ENCODE data around the gene ERMAP. TPM values are rescaled to one million over a fixed set of nuclear protein-coding genes. Genes with fewer than 3 reads are reported as not detected.

ERMAP gene
- total and polyA plus RNA-seq, 3 donors from 2014 or later, result 10.6 to 14.0 (median 11.7) TPM

DNA sequence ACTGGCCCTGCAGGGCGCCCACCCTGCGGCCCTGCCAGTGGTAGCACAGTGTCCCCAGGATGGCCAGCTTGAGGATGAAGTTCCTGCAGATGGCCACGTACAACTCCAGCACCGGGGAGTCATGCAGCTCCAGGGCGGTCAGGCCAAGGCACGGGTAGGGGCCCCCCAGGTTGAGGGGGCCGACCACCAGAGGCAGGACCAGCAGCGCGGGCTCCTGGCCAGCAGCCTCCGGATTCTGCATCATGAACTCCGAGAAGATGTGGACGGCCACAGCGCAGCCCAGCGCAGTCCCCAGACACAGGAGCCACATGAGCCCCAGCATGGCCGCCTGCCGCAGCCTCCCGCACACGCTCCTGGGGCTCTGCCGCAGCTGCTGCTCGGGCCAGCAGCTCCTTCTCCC is 70.4 kb downstream of the ERMAP start:
- Histone ChIP-seq H3K27ac (no peak overlapping the region), H3K27me3 (no peaks in the 10 kb centered on the region), H3K4me1 (no peaks in the 10 kb centered on the region), H3K36me3 (ENCODE audit: low read depth, missing control alignments) (no peaks in the 10 kb centered on the region), H3K9me3 (no peaks in the 10 kb centered on the region), H3K4me3 (peak overlapping the region in 1 of 2 donors; percentile 14)
- TF ChIP-seq, protein P1, sequence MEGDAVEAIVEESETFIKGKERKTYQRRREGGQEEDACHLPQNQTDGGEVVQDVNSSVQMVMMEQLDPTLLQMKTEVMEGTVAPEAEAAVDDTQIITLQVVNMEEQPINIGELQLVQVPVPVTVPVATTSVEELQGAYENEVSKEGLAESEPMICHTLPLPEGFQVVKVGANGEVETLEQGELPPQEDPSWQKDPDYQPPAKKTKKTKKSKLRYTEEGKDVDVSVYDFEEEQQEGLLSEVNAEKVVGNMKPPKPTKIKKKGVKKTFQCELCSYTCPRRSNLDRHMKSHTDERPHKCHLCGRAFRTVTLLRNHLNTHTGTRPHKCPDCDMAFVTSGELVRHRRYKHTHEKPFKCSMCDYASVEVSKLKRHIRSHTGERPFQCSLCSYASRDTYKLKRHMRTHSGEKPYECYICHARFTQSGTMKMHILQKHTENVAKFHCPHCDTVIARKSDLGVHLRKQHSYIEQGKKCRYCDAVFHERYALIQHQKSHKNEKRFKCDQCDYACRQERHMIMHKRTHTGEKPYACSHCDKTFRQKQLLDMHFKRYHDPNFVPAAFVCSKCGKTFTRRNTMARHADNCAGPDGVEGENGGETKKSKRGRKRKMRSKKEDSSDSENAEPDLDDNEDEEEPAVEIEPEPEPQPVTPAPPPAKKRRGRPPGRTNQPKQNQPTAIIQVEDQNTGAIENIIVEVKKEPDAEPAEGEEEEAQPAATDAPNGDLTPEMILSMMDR (IDR thresholded peaks at IDR 0.05), result no peak
- TF ChIP-seq POLR2A (IDR thresholded peaks at IDR 0.05), result no peak
- 72 to 83% methylated on average over 5 to 20 of the region's 20 CpGs for WGBS, 2 donors
- no peak for DNase-seq
- intact Hi-C loops (cut with DNase I; ENCODE audit: low total_unique reads), result no loop called here

DNA sequence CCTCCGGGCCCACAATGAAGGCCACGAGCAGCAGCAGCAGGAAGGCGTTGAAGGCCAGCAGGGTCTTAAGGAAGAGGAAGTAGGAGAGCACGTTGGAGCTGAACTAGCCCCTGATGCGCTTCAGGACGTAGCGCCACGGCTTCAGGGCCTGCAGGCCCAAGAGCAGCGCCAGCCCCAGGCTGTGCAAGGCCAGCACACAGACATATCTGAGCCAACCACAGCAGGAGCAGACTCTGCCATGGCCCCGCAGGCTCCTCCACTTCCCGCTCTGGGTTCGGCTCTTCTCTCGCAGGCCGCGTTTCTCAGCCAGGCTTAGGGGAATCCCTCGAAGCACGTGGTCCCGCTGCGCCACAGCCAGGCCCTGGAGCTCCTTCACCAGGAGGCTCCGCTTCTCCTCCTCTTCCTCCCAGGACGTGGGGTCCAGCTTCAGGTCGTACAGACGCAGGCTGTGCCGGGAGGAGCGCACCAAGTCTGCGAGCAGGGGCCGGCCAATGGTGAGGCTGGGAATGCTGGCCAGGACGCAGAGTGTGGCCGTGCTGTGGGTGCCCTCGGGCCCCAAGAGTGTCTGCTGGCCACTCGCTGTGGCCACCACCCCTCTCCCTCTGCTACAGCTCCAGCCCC is 71.2 kb downstream of the ERMAP start:
- no peaks in the 10 kb centered on the region for H3K9me3 ChIP-seq
- DNase-seq, result no peak
- H3K4me3 ChIP-seq, result peak overlapping the region in 1 of 2 donors; percentile 14
- H3K27ac ChIP-seq, result no peak overlapping the region
- intact Hi-C loops (cut with DNase I; ENCODE audit: low total_unique reads), result no loop called here
- TF ChIP-seq POLR2A (IDR thresholded peaks at IDR 0.05), result no peak
- TF ChIP-seq, protein P1 (IDR thresholded peaks at IDR 0.05), result no peak
- no peaks in the 10 kb centered on the region for H3K36me3 ChIP-seq (ENCODE audit: low read depth, missing control alignments)
- no peaks in the 10 kb centered on the region for H3K27me3 ChIP-seq
- WGBS, 2 donors, result 64 to 69% methylated on average over 14 to 31 of the region's 31 CpGs
- H3K4me1 ChIP-seq, result no peaks in the 10 kb centered on the region

DNA sequence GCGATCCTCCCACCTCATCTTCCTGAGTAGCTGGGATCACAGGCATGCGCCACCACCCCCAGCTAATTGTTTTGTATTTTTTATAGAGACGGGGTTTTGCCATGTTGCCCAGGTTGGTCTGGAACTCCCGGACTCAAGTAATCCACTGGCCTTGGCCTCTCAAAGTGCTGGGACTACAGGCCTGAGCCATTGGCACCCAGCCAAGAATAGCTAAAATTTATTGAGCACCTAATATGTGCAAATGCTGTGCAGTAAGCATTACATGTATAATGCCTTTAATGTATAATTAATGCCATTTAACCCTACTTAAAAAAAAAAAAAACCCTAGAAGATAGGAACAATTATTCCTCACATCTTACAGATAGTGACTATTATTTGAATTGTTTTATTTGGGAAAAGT is 72.3 kb downstream of the ERMAP start:
- intact Hi-C loops (cut with DNase I; ENCODE audit: low total_unique reads), result no loop called here
- no peaks in the 10 kb centered on the region for H3K4me1 ChIP-seq
- no peak for DNase-seq
- H3K36me3 ChIP-seq (ENCODE audit: low read depth, missing control alignments), result no peaks in the 10 kb centered on the region
- no peaks in the 10 kb centered on the region for H3K27me3 ChIP-seq
- no peak overlapping the region for H3K27ac ChIP-seq
- 72 to 82% methylated on average over 4 of the region's 4 CpGs for WGBS, 2 donors
- no peak overlapping the region for H3K4me3 ChIP-seq
- TF ChIP-seq POLR2A (IDR thresholded peaks at IDR 0.05), result no peak
- TF ChIP-seq, protein P1 (IDR thresholded peaks at IDR 0.05), result no peak
- no peaks in the 10 kb centered on the region for H3K9me3 ChIP-seq

DNA sequence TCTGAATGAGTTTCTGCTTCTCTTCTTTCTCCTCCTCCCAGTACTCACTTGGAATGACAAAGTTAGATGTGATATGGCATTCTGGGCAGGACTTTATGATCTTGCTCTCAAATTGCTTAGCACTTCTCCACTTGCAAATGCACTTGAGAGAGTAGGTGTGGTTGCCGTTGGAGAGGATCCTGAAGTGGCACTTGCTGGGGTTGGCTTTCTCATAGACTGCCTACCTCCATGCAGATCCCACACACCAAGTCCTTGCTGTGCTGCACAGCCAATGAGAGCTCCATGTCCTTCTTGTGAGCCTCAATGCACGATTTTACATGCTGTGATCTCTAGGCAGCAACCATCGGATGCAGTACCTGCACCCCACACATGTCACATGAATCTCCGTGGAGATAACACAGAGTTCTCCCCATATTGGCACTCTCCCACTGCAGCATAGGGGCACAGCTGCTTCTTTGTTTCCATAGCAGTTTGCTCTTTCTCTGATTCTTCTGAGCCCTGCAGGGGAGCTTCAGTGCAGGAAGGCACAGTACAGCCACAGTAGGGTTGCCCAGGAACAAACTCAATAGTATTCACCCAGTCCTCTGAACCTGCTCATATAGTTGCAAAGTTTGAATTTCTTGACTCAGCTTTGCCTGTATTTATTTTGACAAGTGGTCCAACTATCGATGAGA is 74.7 kb downstream of the ERMAP start:
- H3K27me3 ChIP-seq, result no peaks in the 10 kb centered on the region
- intact Hi-C loops (cut with DNase I; ENCODE audit: low total_unique reads), result no loop called here
- TF ChIP-seq, protein P1 (IDR thresholded peaks at IDR 0.05), result no peak
- no peak for TF ChIP-seq POLR2A (IDR thresholded peaks at IDR 0.05)
- H3K27ac ChIP-seq, result no peak overlapping the region
- WGBS, 2 donors, result 52 to 64% methylated on average over 5 of the region's 5 CpGs
- DNase-seq, result no peak
- H3K36me3 ChIP-seq (ENCODE audit: low read depth, missing control alignments), result no peaks in the 10 kb centered on the region
- H3K4me3 ChIP-seq, result no peak overlapping the region
- no peaks in the 10 kb centered on the region for H3K9me3 ChIP-seq
- H3K4me1 ChIP-seq, result no peaks in the 10 kb centered on the region

Other genes with a start within 250 kb of the ERMAP start
- 10 to 100 TPM; 38.7 to 40.0 TPM for gene PPIH, start 158.7 kb upstream of the ERMAP start, total RNA-seq
- gene PPIH, start 158.7 kb upstream of the ERMAP start, polyA plus RNA-seq (ENCODE audit: insufficient read depth, low read depth, low replicate concordance), result 39.6 TPM
- 100 to 1,000 TPM; 798 to 982 TPM for gene YBX1, start 134.7 kb upstream of the ERMAP start, total RNA-seq
- gene YBX1, start 134.7 kb upstream of the ERMAP start, polyA plus RNA-seq (ENCODE audit: insufficient read depth, low read depth, low replicate concordance), result 2,470 TPM
- under 1 TPM; 0.19 to 0.24 TPM for gene CLDN19, start 76.9 kb upstream of the ERMAP start, total RNA-seq
- gene CLDN19, start 76.9 kb upstream of the ERMAP start, polyA plus RNA-seq (ENCODE audit: insufficient read depth, low read depth, low replicate concordance), result 0.12 TPM
- 10 to 100 TPM; 66.1 to 73.8 TPM for gene P3H1, start 50.1 kb upstream of the ERMAP start, total RNA-seq
- 60.8 TPM for gene P3H1, start 50.1 kb upstream of the ERMAP start, polyA plus RNA-seq (ENCODE audit: insufficient read depth, low read depth, low replicate concordance)
- 10 to 100 TPM in 1 of 2 donors, 1 to 10 TPM in 1; 9.4 to 10.2 TPM for gene C1orf50, start 49.9 kb upstream of the ERMAP start, total RNA-seq
- 21.8 TPM for gene C1orf50, start 49.9 kb upstream of the ERMAP start, polyA plus RNA-seq (ENCODE audit: insufficient read depth, low read depth, low replicate concordance)
- gene TMEM269, start 32.1 kb upstream of the ERMAP start, total RNA-seq, result 1 to 10 TPM in 1 of 2 donors, under 1 TPM in 1; 0.68 to 1.6 TPM
- 3.5 TPM for gene TMEM269, start 32.1 kb upstream of the ERMAP start, polyA plus RNA-seq (ENCODE audit: insufficient read depth, low read depth, low replicate concordance)
- 10 to 100 TPM; 36.2 to 47.9 TPM for gene SVBP, start 275 bp downstream of the ERMAP start, total RNA-seq
- 86.0 TPM for gene SVBP, start 275 bp downstream of the ERMAP start, polyA plus RNA-seq (ENCODE audit: insufficient read depth, low read depth, low replicate concordance)
- gene ZNF691, start 29.5 kb downstream of the ERMAP start, total RNA-seq, result 10 to 100 TPM; 16.7 to 17.3 TPM
- gene ZNF691, start 29.5 kb downstream of the ERMAP start, polyA plus RNA-seq (ENCODE audit: insufficient read depth, low read depth, low replicate concordance), result 12.9 TPM
- 10 to 100 TPM; 36.9 to 38.3 TPM for gene SLC2A1, start 141.7 kb downstream of the ERMAP start, total RNA-seq
- gene SLC2A1, start 141.7 kb downstream of the ERMAP start, polyA plus RNA-seq (ENCODE audit: insufficient read depth, low read depth, low replicate concordance), result 19.4 TPM